ENCODE data around the gene INSRR. TPM values are rescaled to one million over a fixed set of nuclear protein-coding genes. Genes with fewer than 3 reads are reported as not detected.

INSRR gene
- total RNA-seq, 1 donor = not detected

DNA sequence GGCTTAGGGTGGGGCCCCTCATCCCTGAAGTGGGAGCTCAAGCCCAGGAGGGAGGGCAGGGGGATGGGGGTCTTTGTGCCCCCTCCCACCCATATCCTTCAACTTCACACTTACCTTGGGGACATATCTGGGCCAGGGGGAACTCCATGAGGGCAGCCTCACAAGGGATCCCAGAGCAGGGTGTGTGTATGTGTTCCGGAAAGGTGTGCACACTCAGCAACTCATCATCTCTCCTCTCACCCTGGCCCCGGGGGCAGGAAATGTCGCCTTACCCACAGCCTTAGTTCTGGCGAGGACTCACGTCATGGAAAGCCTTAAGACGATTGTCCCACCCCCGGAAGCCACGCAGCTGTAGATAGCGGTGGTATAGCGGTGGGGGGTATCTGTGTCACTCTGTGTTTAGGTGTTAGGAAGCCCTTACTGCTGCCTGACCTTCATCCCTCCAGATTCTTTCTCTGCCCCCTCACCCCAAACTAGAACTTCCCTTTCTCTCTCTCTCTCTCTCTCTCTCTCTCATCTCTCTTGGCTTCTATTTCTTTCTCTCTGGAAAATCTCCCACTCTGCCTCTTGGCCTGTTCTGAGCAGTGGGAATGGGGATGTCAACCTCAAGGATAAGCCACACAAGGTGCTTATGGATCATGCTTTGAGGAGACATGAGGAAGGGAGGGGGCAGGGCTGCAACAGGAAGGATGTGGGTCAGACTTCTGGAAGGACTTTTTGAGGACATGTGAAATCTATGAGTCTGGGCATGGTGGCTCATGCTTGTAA is 42.2 kb downstream of the INSRR start, which contains the start of gene SH2D2A:
Gene SH2D2A (minus strand): TSS at position 288 of the 768 bp plus-strand sequence. CDS start 140 bp downstream, at position 148.
- Histone ChIP-seq H3K4me3 (ENCODE audit: low read length) (peak within 1 kb of the TSS; percentile 41), H3K4me1 (ENCODE audit: insufficient read depth, low read length) (peaks cover 58% of the 10 kb centered on the region), H3K9me3 (ENCODE audit: low read depth, low read length) (no peaks in the 10 kb centered on the region), H3K27me3 (ENCODE audit: insufficient read depth, low read length) (no peaks in the 10 kb centered on the region)

DNA sequence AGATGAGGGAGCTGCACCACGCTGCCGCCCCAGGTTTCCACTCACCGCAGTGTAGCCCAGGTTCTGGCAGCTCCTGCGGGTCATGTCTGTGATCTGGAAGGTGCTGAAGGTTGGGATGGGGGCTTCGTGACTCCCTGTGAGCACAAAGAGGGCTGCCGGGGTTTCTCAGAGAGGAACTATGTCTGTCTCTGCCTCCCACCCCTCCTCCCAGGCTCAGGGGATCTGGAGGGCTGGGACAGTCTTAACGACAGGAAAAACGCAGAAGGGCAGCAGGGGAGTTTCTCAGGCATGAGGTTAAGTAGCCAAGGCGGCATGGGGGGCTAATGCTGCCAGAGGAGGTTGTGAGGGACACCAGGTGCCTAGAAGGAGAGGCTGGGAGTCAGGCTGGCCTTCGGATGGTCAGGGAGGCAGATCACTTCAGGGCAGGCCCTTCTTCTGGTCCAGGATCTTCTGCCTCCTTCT is 42.9 kb downstream of the INSRR start:
- no peaks in the 10 kb centered on the region for H3K27me3 ChIP-seq (ENCODE audit: insufficient read depth, low read length)
- peaks cover 64% of the 10 kb centered on the region for H3K4me1 ChIP-seq (ENCODE audit: insufficient read depth, low read length)
- peak overlapping the region; percentile 41 for H3K4me3 ChIP-seq (ENCODE audit: low read length)
- H3K9me3 ChIP-seq (ENCODE audit: low read depth, low read length) = no peaks in the 10 kb centered on the region

DNA sequence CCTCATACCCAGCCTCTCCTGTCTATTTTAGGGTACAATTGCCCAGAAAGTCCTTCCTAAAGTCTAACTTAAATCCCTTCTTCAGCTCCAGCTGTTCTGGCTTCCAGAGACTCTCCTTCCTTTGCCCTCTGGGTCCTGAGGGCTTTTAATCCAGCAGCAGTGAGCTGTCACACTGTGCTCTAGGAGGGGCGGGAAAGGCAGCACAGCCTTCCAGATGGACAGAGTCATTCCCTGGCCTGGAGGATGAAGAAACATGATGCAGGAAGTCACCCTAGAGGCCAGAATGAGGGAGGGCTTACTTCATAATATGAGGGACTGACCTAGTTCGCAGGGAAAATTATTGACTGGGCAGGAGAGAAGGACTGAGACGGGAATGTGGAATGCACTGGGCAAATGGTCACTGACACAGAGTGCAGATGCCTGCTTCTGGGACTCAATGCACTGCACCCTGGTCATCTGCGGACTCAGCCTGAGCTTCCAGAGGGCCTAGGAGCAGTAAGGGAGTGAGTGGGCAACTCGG is 43.5 kb downstream of the INSRR start:
- Histone ChIP-seq H3K9me3 (ENCODE audit: low read depth, low read length) (no peaks in the 10 kb centered on the region), H3K4me3 (ENCODE audit: low read length) (peak overlapping the region; percentile 41), H3K27me3 (ENCODE audit: insufficient read depth, low read length) (no peaks in the 10 kb centered on the region), H3K4me1 (ENCODE audit: insufficient read depth, low read length) (peaks cover 64% of the 10 kb centered on the region)

DNA sequence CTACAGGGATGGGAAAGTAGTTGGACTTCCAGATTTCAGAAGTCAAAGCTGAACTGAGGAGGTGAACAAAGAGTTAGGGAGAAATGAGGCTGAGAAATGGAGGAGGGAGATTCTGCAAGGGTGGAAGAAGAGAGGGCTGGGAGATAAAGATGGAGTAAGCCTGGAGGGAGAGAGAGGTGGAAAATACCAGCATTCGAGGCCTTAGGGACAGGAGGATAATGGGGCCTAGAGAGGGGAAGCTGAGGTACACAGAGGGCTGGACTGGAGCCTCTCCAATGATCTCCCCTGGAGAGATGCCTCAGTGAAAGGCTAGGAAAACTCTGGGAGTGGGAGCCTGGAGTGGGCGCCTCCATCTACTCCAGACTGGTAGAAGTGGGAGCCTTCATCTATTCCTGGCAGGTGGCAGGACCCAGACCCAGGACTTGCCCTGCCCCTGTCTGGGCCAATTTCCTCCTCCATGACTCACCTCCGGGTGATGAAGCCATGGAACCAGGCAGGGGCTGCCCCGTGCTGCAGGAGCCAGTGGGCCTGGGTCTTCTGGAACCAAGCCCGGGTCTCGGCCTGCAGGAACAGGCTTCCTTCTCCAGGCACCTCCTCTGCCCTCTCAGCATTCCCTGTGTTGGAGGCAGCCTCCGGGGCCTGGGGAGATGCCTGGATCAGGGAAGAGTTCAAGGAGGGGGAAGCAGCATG is 44.2 kb downstream of the INSRR start:
- H3K4me1 ChIP-seq (ENCODE audit: insufficient read depth, low read length) = peaks cover 64% of the 10 kb centered on the region

DNA sequence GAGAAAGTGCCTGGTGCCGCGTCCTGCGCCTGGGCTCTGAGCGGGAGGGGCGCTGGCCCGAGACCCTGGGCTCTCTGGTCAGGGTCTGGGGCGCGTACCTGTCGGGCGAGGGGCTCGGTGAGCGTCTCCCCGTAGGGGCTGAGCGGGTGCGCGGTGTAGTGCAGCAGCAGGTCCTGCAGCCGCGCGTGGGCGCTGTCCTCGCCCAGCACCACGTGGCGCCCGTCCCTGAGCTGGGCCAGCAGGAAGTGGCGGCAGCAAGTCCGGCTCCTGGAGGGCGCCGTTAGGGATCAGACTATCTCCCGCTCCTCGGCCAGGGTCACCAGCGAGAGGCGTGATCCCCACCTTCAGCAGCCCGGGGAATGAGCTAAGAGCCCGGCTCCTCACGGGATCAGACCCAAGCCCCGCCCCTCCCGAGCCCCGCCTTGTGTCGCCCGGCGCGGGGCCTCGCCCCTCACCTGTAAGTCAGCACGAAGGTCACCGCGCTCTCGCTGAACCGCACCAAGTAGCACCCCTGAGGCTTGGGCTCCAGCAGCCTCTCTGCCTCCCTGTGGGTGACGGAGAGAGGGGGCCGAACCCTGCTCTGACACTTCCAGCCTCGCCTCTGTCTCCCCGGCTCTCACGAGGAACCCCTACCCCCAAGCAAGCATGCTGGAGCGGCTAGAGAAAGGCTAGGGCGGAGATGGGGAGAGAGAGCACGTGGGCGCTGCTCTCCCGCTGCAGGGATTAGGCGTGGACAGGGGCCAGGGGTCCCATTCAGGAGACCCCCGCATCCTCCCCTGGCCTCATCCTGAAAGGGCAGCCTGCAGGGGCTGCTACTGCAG is 45.0 kb downstream of the INSRR start:
- no peaks in the 10 kb centered on the region for H3K9me3 ChIP-seq (ENCODE audit: low read depth, low read length)
- peak overlapping the region; percentile 36 for H3K4me3 ChIP-seq (ENCODE audit: low read length)
- peaks cover 64% of the 10 kb centered on the region for H3K4me1 ChIP-seq (ENCODE audit: insufficient read depth, low read length)
- no peaks in the 10 kb centered on the region for H3K27me3 ChIP-seq (ENCODE audit: insufficient read depth, low read length)

More for the DNA sequence above, 44.2 kb downstream of the INSRR start:
- Histone ChIP-seq H3K4me3 (ENCODE audit: low read length) (peak overlapping the region; percentile 41), H3K27me3 (ENCODE audit: insufficient read depth, low read length) (no peaks in the 10 kb centered on the region), H3K9me3 (ENCODE audit: low read depth, low read length) (no peaks in the 10 kb centered on the region)

DNA sequence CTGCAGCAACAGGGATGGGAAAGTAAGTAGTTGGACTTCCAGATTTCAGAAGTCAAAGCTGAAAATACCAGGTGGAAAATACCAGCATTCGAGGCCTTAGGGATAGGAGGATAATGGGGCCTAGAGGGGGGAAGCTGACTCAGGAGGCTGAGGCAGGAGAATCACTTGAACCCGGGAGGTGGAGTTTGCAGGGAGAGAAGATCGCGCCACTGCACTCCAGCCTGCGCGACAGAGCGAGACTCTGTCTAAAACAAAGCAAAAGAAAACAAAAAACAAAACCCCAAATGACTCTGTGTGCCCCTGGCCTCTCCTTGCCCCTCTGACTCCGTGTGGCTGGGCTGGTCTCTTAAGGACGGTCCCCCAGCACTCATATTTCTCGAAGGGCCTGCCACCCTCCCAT is 45.6 kb downstream of the INSRR start:
- H3K4me1 ChIP-seq (ENCODE audit: insufficient read depth, low read length) = peaks cover 65% of the 10 kb centered on the region

DNA sequence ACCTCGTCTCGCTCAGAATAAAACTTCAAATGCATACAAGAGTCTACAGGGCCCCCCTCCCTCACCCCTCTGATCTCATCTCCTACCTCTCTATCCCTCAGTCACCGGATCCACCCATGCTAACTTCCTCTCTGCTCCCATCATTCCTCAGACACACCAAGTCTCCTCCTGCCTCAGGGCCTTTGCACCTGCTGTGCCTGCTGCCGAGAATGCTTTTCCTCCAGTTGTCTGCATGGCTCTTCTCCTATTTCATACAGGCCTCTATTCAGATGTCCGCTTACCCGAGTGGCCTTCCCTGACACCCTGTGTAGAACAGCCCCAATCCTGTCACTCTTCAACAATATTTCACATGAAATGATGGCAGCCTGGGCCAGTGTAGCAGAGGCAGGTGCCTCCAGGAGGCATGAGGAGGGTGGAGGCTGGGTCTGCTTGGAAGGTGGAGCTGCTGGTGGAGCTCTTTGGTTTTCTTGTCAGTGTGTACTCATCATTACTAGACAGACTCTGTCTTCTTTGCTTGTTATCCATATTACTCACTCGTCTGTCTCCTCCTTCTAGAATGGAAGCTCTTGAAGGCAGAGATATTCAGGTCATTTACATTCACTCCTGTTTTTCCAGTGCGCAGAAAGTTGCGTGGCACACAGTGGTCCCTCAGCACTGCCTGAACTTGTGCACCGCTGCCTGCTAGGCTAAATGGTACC is 46.5 kb downstream of the INSRR start:
- H3K27me3 ChIP-seq (ENCODE audit: insufficient read depth, low read length) = no peaks in the 10 kb centered on the region
- no peaks in the 10 kb centered on the region for H3K9me3 ChIP-seq (ENCODE audit: low read depth, low read length)
- H3K4me3 ChIP-seq (ENCODE audit: low read length) = no peak overlapping the region
- H3K4me1 ChIP-seq (ENCODE audit: insufficient read depth, low read length) = peaks cover 70% of the 10 kb centered on the region

More for the DNA sequence above, 45.6 kb downstream of the INSRR start:
- Histone ChIP-seq H3K4me3 (ENCODE audit: low read length) (peak overlapping the region; percentile 36), H3K9me3 (ENCODE audit: low read depth, low read length) (no peaks in the 10 kb centered on the region), H3K27me3 (ENCODE audit: insufficient read depth, low read length) (no peaks in the 10 kb centered on the region)

DNA sequence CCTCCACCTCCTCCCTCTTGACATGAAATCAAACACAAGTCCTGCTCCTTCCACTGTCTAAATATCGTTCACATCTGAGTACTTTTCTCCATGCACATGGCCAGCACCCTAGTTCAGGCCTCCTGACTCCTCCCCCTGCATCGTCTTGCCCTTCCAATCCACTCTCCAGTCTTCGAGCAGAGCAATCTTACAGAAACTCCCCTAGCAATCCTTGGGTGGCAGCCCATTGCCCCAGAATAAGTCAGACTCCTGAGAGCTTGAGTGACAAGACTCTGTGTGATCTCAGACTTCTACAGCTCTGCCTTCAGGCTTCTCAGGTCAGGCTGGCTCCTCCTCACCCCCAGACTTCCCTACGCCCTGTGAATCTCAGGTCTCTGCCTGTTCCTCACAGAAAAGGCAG is 47.7 kb downstream of the INSRR start:
- H3K27me3 ChIP-seq (ENCODE audit: insufficient read depth, low read length) = no peaks in the 10 kb centered on the region
- no peak overlapping the region for H3K4me3 ChIP-seq (ENCODE audit: low read length)
- peaks cover 60% of the 10 kb centered on the region for H3K4me1 ChIP-seq (ENCODE audit: insufficient read depth, low read length)
- no peaks in the 10 kb centered on the region for H3K9me3 ChIP-seq (ENCODE audit: low read depth, low read length)

DNA sequence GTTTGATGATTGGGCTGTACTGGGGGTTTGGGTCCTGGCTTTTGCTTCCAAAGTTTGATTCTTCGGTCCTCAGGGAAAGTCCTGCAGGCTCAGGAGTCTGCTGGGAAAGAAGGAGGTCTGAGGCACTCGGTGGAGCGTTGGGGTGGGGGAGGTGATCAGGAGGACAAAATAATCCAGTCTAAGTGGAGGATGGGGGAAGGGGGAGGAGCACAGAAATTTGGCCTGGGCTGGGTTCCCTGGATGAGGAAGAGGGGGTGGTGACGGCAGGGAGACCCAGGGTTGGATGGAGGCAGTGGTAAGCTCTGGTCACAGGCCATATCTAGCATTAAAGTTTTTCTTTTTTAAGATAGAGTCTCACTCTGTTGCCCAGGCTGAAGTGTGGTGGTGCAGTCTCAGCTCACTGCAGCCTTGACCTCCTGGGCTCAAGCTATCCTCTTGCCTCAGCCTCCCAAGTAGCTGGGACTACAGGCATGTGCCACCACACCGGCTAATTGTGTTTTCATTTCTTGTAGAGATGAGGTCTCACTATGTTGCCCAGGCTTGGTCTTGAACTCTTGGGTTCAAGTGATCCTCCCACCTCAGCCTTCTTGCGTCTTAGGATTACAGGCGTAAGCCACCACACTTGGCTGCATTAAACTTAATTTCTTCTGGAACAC is 49.1 kb downstream of the INSRR start:
- Histone ChIP-seq H3K4me3 (ENCODE audit: low read length) (no peak overlapping the region), H3K4me1 (ENCODE audit: insufficient read depth, low read length) (peaks cover 48% of the 10 kb centered on the region), H3K9me3 (ENCODE audit: low read depth, low read length) (no peaks in the 10 kb centered on the region), H3K27me3 (ENCODE audit: insufficient read depth, low read length) (no peaks in the 10 kb centered on the region)

DNA sequence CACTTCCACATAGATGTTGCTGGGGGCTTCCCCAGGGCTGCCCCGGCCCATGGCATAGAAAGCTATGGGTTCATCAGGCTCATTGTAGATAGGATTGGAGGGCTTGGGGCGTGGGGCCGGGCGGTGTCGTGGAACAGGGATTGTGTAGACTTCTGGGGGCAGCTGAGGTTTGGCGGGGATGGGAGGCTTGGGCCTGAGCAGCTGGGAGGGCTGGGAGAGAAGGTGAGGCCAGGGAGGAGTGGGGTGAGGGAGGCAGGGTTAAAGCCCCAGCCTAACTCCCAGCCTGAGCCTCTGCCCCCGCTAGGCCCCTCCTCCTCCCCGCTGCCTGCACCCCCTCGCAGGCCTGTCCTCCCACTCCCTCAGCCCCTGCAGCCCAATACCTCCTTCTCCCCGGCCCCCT is 49.6 kb downstream of the INSRR start:
- no peaks in the 10 kb centered on the region for H3K27me3 ChIP-seq (ENCODE audit: insufficient read depth, low read length)
- H3K4me1 ChIP-seq (ENCODE audit: insufficient read depth, low read length) = peaks cover 48% of the 10 kb centered on the region
- H3K9me3 ChIP-seq (ENCODE audit: low read depth, low read length) = no peaks in the 10 kb centered on the region
- H3K4me3 ChIP-seq (ENCODE audit: low read length) = no peak overlapping the region

DNA sequence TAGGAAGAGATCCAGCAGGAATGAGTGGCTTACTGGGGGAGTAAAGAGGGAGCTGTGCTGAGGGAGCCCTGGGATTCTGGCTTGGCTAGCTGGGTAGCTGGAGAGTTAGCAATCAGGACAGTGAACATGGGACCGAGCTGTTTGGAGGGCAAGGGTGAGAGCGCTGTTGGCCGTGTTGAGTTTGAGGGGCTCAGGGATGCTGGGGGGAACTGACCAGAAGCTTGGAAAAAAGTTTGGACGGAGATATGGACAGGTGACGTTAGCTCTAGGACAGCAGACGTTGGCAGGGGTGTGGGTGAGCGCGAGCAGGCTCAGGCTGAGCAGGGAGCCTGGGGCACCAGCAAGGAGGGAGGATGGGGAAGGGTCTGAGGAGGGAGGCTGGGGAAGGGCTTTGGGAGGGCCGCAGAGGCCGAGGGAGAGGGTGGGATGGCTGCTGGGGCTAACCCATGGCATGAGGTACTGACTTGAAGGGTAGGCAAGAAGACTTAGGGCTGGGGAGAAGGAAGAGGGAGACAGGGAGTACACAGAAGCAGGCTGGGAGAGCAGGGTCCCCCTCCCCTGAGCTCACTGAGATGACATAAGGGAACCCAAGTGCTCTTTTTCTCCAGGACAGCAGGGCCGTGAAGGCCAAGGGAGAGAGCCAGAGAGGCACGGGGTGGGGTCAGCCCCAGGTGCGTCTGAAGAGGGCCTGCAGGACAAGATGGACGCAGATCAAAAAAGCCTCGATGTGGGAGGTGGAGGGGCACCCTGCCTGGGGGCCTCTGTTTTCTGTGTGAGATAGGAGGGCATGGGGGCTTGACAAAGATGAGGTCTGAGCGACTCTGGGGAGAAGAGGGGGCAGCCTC is 50.5 kb downstream of the INSRR start:
- Histone ChIP-seq H3K4me3 (ENCODE audit: low read length) (no peak overlapping the region), H3K27me3 (ENCODE audit: insufficient read depth, low read length) (no peaks in the 10 kb centered on the region), H3K4me1 (ENCODE audit: insufficient read depth, low read length) (peaks cover 43% of the 10 kb centered on the region), H3K9me3 (ENCODE audit: low read depth, low read length) (no peaks in the 10 kb centered on the region)

DNA sequence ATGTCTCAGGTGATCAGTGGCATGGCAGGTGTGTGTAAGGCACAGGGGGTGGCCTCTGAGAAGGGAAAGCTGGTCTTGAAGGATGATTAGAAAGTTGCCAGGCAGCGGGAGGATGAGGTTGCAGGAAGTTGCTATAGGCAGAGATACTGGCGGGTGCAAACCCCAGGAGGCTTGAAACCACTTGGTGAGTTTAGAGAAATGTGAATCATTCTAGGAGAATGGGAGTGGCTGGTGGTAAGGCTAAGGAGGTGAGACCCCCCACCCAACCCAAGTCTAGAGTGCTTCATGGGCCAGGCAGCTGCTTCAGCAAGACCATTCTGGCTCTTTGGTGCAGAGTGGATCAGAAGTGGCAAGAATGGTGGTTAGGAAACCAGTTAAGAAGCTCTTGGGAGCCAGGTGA is 51.3 kb downstream of the INSRR start:
- H3K9me3 ChIP-seq (ENCODE audit: low read depth, low read length) = no peaks in the 10 kb centered on the region
- H3K4me3 ChIP-seq (ENCODE audit: low read length) = no peak overlapping the region
- peaks cover 35% of the 10 kb centered on the region for H3K4me1 ChIP-seq (ENCODE audit: insufficient read depth, low read length)
- H3K27me3 ChIP-seq (ENCODE audit: insufficient read depth, low read length) = no peaks in the 10 kb centered on the region

Data from mononuclear cell (primary cell).